Chondrocyte (in vitro differentiated cells): ENCODE data around the gene OPN5. TPM values are rescaled to one million over a fixed set of nuclear protein-coding genes. Genes with fewer than 3 reads are reported as not detected.

ENCODE experiments used
- DNase-seq: peaks from one replicate; pipeline ENCODE4 v3.0.0; 2021; ENCODE audit warnings: mixed read lengths, low spot score
- H3K27ac Mint-ChIP-seq: one replicate; pipeline ENCODE4 v1.8.0; 2021; ENCODE audit warnings: mild to moderate bottlenecking, moderate library complexity, mixed read lengths; ENCODE audit not compliant: unreplicated experiment
- H3K27me3 Mint-ChIP-seq: 2 replicates; pipeline ENCODE4 v1.8.0; 2021; ENCODE audit warnings: low read depth, mixed read lengths
- H3K36me3 Mint-ChIP-seq: 2 replicates; pipeline ENCODE4 v1.8.0; 2021; ENCODE audit warnings: low read depth, mixed read lengths
- H3K4me1 Mint-ChIP-seq: 2 replicates; pipeline ENCODE4 v1.8.0; 2021; ENCODE audit warnings: low read depth, mild to moderate bottlenecking, mixed read lengths
- H3K4me3 Mint-ChIP-seq: one replicate; pipeline ENCODE4 v1.8.0; 2021; ENCODE audit warnings: mild to moderate bottlenecking, moderate library complexity, mixed read lengths; ENCODE audit not compliant: unreplicated experiment
- H3K9me3 Mint-ChIP-seq: 2 replicates; pipeline ENCODE4 v1.8.0; 2021; ENCODE audit warnings: low read depth, mixed read lengths
- total RNA-seq: library from RNA; stranded (reverse); gene quantifications from 3 replicates; pipeline ENCODE4 v1.2.1, GENCODE V29; 2021
- TF ChIP-seq, protein P1 (sequence below): fragments of 200-600 bp; sonication (generic); IDR thresholded peaks from 2 replicates; pipeline ENCODE4 v1.5.0; 2021; ENCODE audit warnings: antibody characterized with exemption, mild to moderate bottlenecking, moderate library complexity

Gene OPN5
- total RNA-seq, 1 donor from 2014 or later, result not detected

DNA sequence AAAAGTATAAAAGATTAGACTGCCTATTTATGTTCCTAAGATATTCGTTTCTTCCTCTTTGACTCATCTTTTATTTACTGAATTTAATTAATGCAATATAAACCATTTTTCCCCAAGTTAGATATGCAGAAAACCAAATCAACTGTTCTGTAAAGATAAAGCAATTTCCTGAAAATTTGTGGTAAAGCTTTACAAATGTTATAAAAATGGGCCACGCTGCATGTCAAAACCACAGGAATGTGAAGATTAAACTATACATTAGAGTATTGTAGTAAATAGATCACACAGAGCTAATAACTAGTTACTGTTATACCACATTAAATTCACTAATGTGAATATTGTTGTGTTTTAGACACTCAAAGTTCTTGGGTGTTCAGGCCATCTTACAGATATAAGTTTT is 83.4 kb downstream of the OPN5 start:
- Mint-ChIP-seq H3K27ac (no peak overlapping the region), H3K27me3 (peaks cover 7% of the 10 kb centered on the region), H3K9me3 (no peaks in the 10 kb centered on the region), H3K36me3 (no peaks in the 10 kb centered on the region), H3K4me1 (no peaks in the 10 kb centered on the region), H3K4me3 (no peak overlapping the region)
- DNase-seq, result no peak
- TF ChIP-seq, protein P1, sequence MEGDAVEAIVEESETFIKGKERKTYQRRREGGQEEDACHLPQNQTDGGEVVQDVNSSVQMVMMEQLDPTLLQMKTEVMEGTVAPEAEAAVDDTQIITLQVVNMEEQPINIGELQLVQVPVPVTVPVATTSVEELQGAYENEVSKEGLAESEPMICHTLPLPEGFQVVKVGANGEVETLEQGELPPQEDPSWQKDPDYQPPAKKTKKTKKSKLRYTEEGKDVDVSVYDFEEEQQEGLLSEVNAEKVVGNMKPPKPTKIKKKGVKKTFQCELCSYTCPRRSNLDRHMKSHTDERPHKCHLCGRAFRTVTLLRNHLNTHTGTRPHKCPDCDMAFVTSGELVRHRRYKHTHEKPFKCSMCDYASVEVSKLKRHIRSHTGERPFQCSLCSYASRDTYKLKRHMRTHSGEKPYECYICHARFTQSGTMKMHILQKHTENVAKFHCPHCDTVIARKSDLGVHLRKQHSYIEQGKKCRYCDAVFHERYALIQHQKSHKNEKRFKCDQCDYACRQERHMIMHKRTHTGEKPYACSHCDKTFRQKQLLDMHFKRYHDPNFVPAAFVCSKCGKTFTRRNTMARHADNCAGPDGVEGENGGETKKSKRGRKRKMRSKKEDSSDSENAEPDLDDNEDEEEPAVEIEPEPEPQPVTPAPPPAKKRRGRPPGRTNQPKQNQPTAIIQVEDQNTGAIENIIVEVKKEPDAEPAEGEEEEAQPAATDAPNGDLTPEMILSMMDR, result no peak

DNA sequence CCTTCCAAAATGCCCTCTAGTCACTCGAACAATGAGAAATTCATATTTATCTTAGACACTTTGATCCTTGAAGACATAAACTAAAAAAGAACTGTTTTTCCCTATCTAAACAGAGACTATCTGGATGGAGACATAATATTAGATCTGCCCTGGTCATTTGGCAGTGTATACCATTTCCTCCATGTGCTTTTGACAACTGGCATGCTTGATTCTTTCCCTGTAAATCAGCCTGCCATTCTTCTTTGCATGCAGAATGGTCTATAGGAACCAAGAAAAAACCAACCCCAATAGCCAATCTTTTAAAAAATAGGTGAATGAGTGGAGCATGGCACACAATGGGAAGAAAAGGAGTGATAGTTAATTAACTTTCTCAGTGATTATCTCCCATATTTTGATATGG is 93.8 kb downstream of the OPN5 start:
- Mint-ChIP-seq H3K4me3 (no peak overlapping the region), H3K9me3 (no peaks in the 10 kb centered on the region), H3K4me1 (no peaks in the 10 kb centered on the region), H3K27ac (no peak overlapping the region), H3K36me3 (no peaks in the 10 kb centered on the region), H3K27me3 (peaks cover 9% of the 10 kb centered on the region)
- TF ChIP-seq, protein P1, result no peak
- DNase-seq, result no peak

Other genes starting within 250 kb of the OPN5 start
- not detected in 3 replicates for gene ADGRF4, start 83.5 kb upstream of the OPN5 start, total RNA-seq